Activated CD4-positive, CD25-positive, alpha-beta regulatory T cell (primary cell): ENCODE data around the gene CRMP1.

Source experiments
- DNase-seq, 4 experiments: peaks; one replicate each; lab custom pipeline; 2025; lab: John Stamatoyannopoulos, UW

CRMP1 gene

DNA sequence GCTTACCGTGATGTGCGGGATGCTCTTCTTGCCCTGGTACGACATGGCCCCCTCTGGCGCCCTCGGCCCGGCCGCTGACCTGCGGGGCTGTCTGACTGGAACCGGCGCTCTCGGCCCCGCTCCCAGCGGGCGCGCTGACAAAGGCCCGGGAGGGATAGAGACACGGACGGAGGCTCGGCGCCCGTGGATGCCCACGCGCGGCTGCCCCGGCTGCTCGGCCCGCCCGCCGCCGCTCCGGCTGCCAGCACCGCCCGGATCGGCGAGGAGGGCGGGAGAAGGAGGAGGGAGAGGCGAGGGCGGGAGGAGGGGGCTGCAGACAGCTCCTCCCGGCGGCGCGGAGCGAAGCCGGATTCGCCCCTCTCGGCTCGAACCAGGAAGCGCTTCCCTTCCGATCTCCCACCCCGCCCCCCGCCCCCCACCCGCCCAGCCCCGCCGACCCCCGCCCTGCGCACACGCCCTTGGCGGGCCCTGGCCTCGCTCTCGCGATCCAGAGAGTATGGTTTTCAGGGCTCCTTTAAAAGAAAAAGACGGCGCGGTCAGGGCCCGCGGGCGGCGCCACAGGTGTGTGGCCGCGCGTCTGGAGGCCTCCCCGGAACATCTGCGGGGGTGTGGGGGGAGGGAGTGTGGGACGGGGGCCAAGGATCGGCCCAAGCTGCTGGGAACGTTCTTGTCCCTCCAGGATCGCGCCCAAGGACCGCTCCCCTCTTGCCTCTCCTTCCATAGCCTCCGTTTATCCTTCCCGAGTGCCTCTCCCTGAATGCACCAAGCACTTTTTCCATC is 4.5 kb downstream of the CRMP1 start:
- no peak for DNase-seq

- DNase-seq: no peak
Measured at GRCh38 chr4:5887361-5888221, 5.3 kb downstream of the CRMP1 start.

DNA sequence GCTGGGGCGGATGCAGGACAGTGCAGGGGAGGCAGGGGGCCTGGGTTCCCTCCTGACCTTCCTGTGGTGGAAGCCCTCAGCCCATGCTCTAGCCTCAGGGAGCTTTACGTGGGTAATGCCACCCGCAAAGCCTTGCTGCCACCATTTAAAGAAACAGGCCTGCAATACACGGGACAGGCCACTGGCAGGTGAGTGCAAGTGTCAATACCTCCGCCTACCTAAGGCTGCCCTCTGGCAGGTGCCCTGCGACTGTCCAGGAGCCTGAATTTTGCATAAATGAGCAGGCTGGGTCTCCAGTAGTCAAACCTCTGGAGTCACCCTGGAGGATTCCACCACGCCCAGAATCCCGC is 5.9 kb downstream of the CRMP1 start:
- DNase-seq: no peak

GRCh38 chr4:5885733-5886132 is 7.2 kb downstream of the CRMP1 start:
- no peak for DNase-seq

DNA sequence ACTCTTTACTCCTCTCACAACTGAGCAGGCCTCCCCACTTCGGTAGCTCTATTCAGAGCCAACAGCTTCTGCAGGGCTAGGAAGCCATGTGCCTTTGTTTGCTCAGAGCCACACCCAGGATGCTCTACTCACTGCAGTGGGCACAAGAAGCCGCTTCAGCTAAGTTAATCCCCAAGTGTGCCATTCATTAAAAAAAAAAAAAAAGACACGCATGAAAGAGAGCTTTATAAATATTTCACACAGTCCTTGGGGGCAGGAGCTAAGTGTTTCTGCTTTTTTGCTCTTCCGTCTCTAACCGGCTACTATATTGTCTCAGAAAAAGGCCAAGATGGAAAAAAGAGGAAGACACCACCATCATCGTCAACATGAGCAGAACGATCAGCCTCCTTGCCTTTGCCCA is 8.1 kb downstream of the CRMP1 start:
- DNase-seq: no peak

DNA sequence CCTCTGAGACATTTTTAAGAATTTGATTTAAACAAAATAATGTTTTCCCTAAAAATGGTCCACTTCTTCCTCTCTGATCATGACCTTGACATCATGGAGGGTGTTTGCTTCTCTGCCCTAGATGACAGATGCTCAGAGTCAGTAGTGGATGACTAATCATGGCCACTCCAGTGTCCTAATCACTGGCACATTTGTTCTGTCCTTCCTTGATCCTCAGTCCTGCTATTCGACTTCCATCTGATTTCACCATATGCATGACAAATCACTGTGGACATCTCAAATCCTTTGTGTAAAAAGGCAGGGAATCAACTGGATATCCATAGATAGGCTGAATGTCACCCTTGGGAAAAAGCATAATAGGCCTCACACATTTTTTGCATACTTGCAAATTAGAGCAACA is 9.0 kb downstream of the CRMP1 start:
- no peak for DNase-seq

GRCh38 chr4:5882947-5883346 is 9.9 kb downstream of the CRMP1 start:
- DNase-seq: no peak

- no peak for DNase-seq
Measured at GRCh38 chr4:5881340-5881739, 11.5 kb downstream of the CRMP1 start.

DNA sequence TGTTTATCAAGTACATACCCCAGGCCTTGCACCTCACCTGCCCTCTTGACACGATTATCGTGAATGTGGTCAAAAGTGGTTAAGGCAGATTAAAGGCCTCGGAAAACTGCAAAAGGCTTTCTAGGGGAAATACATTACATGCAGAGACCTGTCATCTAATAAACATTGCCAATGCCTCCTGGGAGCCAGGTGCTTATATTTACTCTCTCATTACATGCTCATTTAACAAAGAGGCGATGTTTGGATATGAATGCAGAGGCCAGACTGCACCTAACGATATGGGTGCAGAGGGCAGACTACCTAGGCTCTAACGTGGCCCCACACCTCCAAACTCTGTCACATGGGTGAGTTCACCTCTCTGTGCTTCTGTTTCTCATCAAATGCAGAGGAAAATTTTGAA is 14.5 kb downstream of the CRMP1 start:
- DNase-seq: no peak

DNA sequence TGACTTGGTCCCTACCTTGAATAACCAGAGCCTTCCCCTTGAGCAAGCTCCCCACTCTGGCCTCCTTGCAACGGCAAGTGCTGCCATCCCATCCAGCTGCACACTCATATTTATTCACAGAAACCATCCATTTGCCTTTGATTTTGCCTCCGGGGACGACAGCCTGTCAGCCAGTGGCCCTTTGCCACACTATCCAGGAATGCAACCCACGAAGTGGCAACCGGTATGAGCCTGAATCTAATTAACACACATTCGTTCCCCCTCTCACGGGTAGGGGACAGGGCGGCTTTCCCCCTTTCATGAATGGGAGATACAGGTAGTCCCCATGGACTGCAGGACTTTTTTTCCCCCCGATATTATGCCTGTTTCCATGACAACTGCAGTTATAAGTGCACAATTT is 15.5 kb downstream of the CRMP1 start:
- DNase-seq: no peak

- DNase-seq: no peak
Measured at GRCh38 chr4:5874811-5875449, 18.0 kb downstream of the CRMP1 start.

- DNase-seq: no peak
Measured at GRCh38 chr4:5870701-5871100, 22.2 kb downstream of the CRMP1 start.

- no peak for DNase-seq
Measured at GRCh38 chr4:5869966-5870619, 22.8 kb downstream of the CRMP1 start.

- DNase-seq: no peak
Measured at GRCh38 chr4:5867866-5868265, 25.0 kb downstream of the CRMP1 start.

DNA sequence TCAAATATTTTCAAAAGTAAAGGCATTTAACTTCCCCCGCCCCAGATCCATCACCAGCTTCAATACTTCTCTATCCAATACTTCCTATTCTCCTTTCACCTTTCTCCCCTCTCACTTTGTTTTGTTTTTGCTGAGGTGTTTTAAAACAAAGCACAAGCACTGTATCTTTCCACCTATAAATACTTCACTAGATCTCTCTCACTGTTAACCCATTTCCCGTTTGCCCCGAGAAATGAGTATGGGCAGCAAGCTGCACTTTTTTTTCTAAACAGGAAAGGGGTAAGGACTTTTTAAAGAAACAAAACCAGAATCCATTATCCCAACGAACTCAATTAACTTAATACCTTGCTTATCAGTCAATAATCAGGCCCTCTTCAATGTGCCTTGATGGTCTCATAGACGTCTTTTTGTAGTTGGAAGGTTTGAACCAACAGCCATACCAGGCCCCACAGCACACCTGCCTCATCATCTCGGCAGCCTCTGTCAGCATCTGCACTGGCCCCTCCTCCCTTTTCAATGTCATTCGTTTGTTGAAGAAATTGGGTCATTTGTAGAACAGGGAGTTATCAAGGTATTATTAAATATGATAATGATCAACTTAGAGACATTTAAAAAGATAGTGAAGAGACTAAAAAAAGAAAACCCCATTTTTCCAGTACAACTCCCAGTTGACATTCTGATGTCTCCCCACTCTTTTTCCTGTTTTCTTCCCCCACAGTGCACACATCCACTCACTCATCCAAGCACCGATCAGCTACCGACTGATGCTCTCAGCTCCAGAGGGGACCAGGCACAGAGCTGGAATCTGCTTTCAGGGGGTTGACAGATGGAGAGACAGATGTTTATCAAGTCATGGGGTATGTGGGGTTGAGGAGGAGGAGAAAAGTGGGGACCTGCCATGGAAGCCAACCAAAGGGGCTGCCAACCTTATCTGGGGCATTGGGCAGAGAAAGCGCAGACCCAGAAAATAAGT is 25.8 kb downstream of the CRMP1 start:
- DNase-seq: no peak

DNA sequence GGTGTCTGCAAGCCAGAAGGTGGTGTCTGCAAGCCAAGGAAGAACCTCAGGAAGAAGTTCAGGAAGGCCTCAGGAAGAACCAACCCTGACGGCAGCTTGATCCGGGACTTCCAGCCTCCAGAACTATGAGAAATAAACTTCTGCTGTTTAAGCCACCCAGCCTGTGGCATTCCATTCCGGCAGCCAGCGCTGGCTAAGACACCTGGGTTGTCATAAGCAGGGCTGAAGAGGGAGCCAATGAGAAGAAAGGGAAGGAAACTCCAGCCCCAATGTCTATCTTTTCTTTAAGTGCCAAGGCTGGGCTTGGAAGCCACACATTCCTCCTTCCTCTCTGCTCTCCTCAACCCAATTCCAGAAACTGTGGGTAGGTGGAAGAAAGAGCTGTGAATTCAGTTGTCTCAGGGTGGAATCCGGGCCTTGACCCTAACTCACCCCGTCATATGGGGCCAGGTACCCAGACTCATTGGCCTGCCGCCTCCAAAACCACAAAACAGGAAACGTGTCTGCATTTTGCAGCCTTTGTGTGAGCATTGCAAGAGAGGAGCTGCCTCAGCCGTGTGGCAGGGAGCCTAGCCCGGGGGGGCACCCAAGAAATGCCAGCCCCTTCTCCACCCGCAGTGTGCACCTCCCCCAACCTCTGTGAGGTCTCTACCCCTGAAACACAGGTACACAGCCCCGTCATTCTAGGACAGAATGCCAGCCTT is 26.8 kb downstream of the CRMP1 start:
- no peak for DNase-seq

DNA sequence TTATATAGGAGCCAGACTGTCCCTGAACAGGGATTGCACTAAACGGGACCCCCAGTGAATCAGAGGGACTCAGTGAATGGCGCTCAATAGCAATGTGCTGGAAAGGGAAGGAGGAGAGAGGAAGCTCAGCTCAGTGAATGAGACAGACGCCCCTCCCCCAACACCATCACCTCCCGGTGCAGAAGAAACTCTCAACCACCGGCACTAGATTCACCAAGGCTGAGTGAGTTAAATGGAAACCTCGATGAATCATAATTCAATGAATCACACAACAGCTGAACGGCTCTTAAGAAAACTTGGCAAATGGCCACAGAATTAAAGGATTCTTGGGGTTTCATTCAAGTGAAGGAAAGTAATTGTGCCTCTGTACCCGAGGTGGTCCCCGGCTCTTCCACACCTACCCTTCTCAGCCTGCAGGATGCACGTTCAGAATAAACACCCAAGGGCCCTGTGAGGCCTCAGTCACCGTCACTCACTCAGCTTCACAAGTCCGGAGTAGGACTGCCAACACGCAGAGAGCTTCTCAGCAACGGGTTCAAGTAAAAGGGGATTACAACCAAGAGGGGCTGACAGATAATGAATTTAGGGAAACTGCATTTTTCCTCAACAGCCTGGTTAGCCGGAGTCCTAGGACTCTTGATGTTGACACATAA is 29.3 kb downstream of the CRMP1 start:
- peak in 2 of 4 experiments; percentile 4 to 14 for DNase-seq

- no peak for DNase-seq
Measured at GRCh38 chr4:5858020-5858769, 34.7 kb downstream of the CRMP1 start.

- no peak for DNase-seq
Measured at GRCh38 chr4:5857199-5857598, 35.7 kb downstream of the CRMP1 start.
